ENCODE measurements around the gene STYXL1.

- no peak for TF ChIP-seq CTCF (conservative IDR thresholded peaks at IDR 0.05)
- TF ChIP-seq ZFX (IDR thresholded peaks at IDR 0.05): no peak
Measured at GRCh38 chr7:75996476-75996875, 51.3 kb downstream of the STYXL1 start.

All from C4-2B (cell line).